Measurements from ENCODE around the gene DDR1.
A peak's percentile ranks its signal among the peaks of the same experiment; 100 is the strongest.
"Not testable (repeated sequence)": the region's sequence is repeated elsewhere in the genome, so short reads cannot be mapped to it uniquely, and the experiment has no call there.

DDR1 gene

GRCh38 chr6:30854285-30855040 is 29.9 kb upstream of the DDR1 start:
- no peak for DNase-seq

DNA sequence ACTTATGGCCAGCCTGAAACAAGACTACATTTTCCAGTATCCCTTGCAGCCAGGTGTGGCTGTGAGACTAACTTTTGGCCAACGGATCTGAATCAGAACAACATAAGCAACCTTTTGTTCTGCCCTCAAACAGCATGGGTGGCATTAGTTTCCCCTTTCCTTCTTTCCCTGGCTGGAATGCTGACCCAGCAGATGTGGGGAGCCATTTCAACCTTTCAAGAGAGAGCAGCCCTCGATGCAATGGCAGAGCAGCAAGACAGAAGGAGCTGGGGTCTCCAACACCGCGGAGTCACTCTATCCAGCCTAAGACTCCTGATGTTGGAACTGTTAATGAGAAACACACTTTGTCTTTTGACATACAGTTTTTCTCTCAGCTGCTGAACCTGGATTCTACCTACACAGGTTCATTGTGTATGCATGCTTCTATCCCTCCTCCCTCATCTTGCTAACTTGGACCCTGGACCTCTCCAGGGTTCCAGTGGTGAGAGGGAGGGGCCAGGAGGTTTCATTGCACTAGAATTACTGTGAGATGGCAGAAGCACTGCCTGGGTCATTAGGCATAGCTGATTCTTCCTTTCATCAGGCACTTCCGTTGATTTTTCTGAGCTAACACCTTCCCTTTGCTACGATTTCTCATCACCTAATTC is 28.8 kb upstream of the DDR1 start:
- DNase-seq: no peak

- DNase-seq: no peak
Measured at GRCh38 chr6:30857112-30857511, 27.2 kb upstream of the DDR1 start.

GRCh38 chr6:30857549-30857948 is 26.8 kb upstream of the DDR1 start:
- no peak for DNase-seq

GRCh38 chr6:30859726-30860125 is 24.6 kb upstream of the DDR1 start:
- DNase-seq: not testable (repeated sequence)

DNA sequence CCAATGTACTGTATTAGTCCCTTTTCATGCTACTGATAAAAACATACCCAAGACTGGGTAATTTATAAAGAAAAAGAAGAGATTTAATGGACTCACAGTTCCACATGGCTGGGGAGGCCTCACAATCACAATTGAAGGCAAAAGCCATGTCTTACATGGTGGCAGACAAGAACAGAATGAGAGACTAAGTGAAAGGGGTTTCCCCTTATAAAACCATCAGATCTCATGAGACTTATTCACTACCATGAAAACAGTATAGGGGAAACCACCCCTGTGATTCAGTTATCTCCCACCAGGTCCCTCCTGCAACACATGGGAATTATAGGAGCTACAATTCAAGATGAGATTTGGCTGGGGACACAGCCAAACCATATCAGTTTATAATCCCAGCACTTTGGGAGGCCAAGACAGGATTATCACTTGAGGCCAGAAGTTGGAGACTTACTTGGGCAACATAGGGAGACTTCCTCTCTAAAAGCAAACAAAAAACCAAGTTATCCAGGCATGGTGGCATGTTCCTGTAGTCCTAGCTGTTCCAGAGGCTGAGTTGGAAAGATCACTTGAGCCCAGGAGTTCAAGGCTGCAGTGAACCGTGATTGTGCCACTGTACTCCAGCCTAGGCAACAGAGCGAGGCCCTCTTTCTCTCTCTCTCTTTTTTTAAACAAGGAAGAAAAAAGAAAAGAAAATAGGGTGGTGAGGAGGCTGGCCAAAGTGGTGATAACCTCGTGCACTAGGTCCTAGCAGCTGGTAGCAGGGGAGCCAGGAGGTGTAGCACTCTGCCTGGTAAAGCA is 22.9 kb upstream of the DDR1 start:
- no peak for DNase-seq

GRCh38 chr6:30862156-30862875 is 22.0 kb upstream of the DDR1 start:
- DNase-seq: no peak

GRCh38 chr6:30864325-30864724 is 20.0 kb upstream of the DDR1 start:
- DNase-seq: no peak

DNA sequence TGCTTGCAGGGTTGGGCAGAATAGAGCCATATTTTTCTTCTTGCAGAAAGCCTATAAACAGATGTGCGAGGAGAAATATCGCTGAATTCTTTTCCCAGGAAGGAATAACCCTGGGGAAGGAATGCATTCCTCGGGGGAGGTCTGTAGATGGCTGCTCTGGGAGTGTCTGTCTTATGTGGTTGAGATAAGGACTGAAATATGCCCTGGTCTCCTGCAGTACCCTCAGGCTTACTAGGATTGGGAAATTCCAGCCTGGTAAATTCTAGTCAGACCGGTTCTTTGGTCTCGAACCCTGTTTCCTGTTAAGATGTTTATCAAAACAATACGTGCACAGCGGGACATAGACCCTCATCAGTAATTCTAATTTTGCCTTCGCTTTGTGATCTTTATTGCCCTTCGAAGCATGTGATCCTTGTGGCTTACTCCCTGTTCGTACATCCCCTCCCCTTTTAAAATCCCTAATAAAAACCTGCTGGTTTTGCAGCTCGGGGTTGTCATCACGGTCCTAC is 15.0 kb upstream of the DDR1 start:
- DNase-seq: not testable (repeated sequence)

- DNase-seq: no peak
Measured at GRCh38 chr6:30870546-30870945, 13.8 kb upstream of the DDR1 start.

DNA sequence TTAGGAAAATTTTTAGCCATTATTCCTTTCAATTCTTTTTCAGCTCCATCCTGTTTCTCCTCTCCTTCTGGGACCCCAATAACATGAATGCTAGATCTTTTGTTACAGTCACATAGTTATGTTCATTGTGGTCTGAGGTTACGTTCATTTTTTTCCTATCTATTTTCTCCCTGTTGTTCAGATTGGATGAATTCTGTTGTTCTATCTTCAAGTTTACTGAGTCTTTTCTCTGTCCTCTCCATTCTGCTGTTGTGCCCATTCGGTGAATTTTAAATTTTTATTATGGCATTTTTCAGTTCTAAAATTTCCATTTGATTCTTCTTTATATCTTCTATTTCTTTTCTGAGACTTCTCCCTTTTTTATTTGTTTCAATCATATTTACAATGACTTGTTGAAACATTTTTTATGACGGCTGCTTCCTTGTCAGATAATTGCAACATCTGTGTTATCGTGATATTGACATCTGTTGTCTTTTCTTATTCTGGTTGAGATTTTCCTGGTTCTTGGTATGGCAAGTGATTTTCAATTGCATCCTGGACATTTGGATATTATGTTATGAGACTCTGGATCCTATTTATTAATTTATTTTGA is 12.6 kb upstream of the DDR1 start:
- no peak for DNase-seq

GRCh38 chr6:30873137-30873640 is 11.1 kb upstream of the DDR1 start:
- DNase-seq: no peak

DNA sequence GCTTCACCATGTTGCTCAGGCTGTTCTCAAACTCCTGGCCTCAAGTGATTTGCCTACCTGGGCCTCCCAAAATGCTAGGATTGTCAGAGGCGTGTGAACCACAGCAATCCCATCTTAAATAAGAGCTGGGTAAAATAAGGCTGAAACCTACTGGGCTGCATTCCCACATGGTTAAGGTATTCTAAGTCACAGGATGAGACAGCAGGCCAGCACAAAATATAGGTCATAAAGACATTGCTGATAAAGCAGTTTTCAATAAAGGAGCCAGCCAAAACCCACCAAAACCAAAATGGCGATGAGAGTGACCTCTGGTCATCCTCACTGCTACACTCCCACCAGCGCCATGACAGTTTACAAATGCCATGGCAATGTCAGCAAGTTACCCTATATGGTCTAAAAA is 10.5 kb upstream of the DDR1 start:
- DNase-seq: not testable (repeated sequence)

- DNase-seq: no peak
Measured at GRCh38 chr6:30875244-30876038, 8.9 kb upstream of the DDR1 start.

DNA sequence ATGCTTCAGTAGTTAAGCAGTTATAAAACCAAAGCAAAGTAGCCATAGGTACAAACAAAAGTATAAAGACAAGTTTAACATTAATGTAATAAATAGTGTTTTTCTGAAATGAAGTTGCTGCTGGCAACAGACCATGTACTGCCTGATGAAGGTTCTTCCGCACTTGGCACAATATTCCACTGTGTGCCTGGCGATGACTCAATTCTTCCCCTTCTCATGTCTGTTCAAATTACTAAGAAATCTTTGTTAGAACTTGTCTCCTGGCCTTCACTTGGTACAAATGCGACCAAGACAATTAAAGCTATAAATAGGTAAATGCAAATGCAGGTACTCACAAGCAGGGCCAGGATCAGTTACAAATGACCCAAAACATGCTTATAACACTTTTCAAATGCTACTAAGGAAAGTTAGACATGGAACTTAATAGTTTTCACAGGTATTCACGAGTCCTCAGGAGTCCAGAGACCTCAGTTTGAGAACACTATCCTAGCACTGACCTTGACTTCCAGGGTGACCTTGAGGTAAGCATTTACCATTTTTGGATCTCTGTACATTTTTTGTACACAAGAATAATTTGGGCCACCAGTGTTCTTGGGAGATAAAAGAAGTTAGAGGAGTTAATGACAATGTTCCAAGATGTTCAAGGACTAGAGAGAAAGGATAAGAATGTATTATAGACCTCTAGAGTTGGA is 8.1 kb upstream of the DDR1 start:
- DNase-seq: no peak

- DNase-seq: peak; percentile 55 to 60
Measured at GRCh38 chr6:30877419-30878262, 6.7 kb upstream of the DDR1 start.

- DNase-seq: no peak
Measured at GRCh38 chr6:30879684-30880427, 4.5 kb upstream of the DDR1 start.

GRCh38 chr6:30880698-30881252 is 3.5 kb upstream of the DDR1 start:
- no peak for DNase-seq
